ENCODE data around the gene HMGB3. TPM values are rescaled to one million over a fixed set of nuclear protein-coding genes. Genes with fewer than 3 reads are reported as not detected.

The HMGB3 gene
- total RNA-seq, 4 donors from 2014 or later: 6.3 to 23.3 (median 13.9) TPM

DNA sequence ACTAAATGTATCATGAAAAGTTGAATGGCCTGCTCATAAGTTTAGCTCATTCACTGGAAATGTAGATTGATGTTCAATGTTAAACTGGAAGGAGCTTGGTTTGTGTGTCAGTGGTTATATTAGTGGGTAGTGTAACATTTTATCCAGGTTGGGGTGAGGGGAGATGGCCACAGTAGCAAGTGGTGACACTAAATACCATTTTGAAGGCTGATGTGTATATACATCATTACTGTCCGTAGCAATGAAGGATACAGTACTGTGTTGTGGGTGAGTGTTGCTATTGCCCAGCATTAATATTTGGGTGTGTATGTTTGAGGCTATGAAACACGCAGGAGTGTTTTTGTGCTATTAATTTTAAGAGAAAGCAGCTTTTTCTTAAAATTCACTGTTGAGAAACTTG is 6.3 kb downstream of the HMGB3 start:
- TF ChIP-seq, protein P1, sequence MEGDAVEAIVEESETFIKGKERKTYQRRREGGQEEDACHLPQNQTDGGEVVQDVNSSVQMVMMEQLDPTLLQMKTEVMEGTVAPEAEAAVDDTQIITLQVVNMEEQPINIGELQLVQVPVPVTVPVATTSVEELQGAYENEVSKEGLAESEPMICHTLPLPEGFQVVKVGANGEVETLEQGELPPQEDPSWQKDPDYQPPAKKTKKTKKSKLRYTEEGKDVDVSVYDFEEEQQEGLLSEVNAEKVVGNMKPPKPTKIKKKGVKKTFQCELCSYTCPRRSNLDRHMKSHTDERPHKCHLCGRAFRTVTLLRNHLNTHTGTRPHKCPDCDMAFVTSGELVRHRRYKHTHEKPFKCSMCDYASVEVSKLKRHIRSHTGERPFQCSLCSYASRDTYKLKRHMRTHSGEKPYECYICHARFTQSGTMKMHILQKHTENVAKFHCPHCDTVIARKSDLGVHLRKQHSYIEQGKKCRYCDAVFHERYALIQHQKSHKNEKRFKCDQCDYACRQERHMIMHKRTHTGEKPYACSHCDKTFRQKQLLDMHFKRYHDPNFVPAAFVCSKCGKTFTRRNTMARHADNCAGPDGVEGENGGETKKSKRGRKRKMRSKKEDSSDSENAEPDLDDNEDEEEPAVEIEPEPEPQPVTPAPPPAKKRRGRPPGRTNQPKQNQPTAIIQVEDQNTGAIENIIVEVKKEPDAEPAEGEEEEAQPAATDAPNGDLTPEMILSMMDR (IDR thresholded peaks at IDR 0.05): no peak
- TF ChIP-seq POLR2A (IDR thresholded peaks at IDR 0.05): no peak
- H3K4me3 ChIP-seq (ENCODE audit: low read depth, poor library complexity, severe bottlenecking): no peak overlapping the region
- intact Hi-C loops (cut with DNase I; ENCODE audit: low total_unique reads): no loop called here
- WGBS, 2 donors: 84 to 96% methylated on average over 2 of the region's 2 CpGs
- DNase-seq (ENCODE audit: low spot score in 2 of 2): no peak

DNA sequence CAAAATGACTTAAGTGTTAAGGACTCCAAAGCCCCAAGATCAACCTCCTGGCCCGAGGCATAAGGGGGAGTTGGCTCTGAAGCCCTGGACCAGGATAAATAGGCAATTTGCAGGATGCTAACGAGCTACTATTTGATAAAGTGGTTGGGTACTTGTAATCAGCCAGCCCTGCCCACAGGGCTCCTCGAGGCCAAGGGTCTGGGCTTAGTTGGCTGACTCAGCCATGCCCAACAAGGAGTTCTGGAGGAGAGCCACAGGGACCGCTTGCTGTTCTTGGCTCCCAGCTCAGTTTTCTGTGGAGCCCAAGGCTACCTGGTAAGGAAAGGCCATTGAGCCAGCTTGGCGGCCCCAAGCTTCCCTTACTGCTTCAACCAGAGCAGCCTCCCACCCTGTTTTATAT is 7.8 kb downstream of the HMGB3 start:
- 50 to 65% methylated on average over 5 of the region's 5 CpGs for WGBS, 2 donors
- TF ChIP-seq, protein P1 (IDR thresholded peaks at IDR 0.05): no peak
- intact Hi-C loops (cut with DNase I; ENCODE audit: low total_unique reads): no loop called here
- no peak overlapping the region for H3K4me3 ChIP-seq (ENCODE audit: low read depth, poor library complexity, severe bottlenecking)
- DNase-seq (ENCODE audit: low spot score in 2 of 2): no peak

DNA sequence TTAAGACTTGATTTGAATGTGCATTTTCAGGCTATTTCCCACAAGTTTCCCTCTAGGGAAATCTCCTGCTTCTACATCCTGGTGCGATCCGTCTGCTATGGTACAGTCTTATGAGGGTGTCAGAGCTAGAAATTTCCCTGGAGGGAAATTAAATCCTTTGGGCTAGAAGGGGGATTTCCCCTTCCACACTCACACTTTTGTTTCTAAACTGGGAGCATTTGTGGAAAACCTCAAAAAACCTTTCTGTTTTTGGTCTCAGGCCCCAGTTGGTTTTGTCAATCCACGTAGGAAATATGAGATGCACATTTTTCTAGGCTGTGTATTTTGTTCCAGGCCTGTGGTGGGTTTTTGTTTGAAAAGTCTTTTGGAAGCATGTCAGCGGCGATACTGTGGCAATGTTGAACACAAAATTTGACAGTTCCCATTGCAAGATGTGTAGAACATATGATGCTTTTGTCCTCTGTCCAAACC is 17.8 kb downstream of the HMGB3 start:
- intact Hi-C loops (cut with DNase I; ENCODE audit: low total_unique reads): no loop called here
- H3K4me3 ChIP-seq (ENCODE audit: low read depth, poor library complexity, severe bottlenecking): no peak overlapping the region
- no peak for TF ChIP-seq POLR2A (IDR thresholded peaks at IDR 0.05)
- TF ChIP-seq, protein P1 (IDR thresholded peaks at IDR 0.05): no peak
- 55 to 65% methylated on average over 5 of the region's 5 CpGs for WGBS, 2 donors
- no peak for DNase-seq (ENCODE audit: low spot score in 2 of 2)

DNA sequence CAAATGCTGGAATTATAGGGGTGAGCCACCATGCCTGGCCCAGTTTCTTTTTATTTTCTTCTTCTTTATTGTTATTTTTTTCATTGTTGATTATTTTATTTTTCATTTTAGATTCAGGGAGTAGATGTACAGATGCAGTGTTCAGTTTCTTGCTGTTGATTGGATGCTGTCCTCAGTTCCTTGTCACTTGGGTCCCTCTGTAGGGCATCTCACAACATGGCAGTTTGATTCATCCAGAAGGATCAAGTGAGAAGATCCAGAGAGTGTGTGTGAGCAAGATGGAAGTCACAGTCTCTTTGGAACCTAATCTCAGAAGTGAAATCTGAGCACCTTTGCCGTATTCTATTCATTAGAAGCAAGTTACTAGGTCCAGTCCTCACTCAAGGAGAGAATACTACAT is 20.9 kb downstream of the HMGB3 start:
- no peak for DNase-seq (ENCODE audit: low spot score in 2 of 2)
- 79 to 95% methylated on average over 1 of the region's 1 CpG for WGBS, 2 donors
- TF ChIP-seq POLR2A (IDR thresholded peaks at IDR 0.05): no peak
- TF ChIP-seq, protein P1 (IDR thresholded peaks at IDR 0.05): no peak
- intact Hi-C loops (cut with DNase I; ENCODE audit: low total_unique reads): no loop called here
- H3K4me3 ChIP-seq (ENCODE audit: low read depth, poor library complexity, severe bottlenecking): no peak overlapping the region

DNA sequence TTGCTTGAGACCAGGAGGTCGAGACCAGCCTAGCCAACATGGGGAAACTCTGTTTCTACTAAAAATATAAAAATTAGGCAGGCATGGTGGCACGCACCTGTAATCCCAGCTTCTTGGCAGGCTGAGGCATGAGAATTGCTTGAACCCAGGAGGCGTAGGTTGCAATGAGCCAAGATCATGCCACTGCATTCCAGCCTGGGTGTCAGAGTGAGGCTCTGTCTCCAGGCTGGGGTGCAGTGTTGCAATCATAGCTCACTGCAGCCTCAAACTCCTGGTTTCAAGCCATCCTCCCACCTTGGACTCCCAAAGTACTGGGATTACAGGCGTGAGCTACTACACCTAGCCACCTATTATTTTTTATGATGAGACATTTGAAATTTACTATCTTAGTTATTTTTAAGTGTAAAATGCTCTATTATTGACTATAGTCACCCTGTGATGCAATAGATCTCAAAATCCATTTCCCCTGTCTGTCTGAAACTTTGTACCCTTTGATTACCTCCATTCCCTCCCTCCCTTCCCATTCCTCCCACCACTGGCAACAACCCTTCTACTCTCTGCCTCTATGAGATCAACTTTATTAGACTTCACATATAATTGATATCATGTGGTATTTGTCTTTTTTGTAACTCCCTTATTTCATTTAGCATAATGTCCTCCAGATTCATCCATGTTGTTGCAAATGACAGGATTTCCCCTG is 23.4 kb downstream of the HMGB3 start:
- DNase-seq (ENCODE audit: low spot score in 2 of 2): no peak
- no peak overlapping the region for H3K4me3 ChIP-seq (ENCODE audit: low read depth, poor library complexity, severe bottlenecking)
- TF ChIP-seq POLR2A (IDR thresholded peaks at IDR 0.05): no peak
- TF ChIP-seq, protein P1 (IDR thresholded peaks at IDR 0.05): no peak
- intact Hi-C loops (cut with DNase I; ENCODE audit: low total_unique reads): no loop called here
- WGBS, 2 donors: 79 to 86% methylated on average over 4 of the region's 4 CpGs

DNA sequence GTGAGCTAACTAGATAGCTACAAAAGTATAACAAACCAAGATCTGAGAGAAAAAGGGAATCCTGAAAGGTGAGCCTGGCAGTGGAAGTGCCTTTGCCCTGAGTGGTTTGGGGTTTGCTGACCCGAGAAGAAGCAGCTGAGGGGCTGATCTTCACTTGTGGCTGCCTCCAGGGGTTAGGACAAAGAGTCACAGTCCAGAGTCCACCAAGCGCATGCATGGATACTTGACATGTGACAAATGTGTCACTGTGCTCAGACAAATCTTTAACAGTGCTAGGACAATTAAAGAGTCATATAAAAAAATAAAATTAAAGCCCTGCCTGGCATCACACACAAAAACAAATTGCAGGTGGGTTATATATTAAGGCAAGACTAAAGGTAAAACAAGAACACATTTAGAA is 26.4 kb downstream of the HMGB3 start:
- no peak for DNase-seq (ENCODE audit: low spot score in 2 of 2)
- no peak overlapping the region for H3K4me3 ChIP-seq (ENCODE audit: low read depth, poor library complexity, severe bottlenecking)
- TF ChIP-seq, protein P1 (IDR thresholded peaks at IDR 0.05): no peak
- TF ChIP-seq POLR2A (IDR thresholded peaks at IDR 0.05): no peak
- intact Hi-C loops (cut with DNase I; ENCODE audit: low total_unique reads): no loop called here
- WGBS, 2 donors: 65 to 67% methylated on average over 2 of the region's 2 CpGs

Data from lower leg skin (tissue), 4 donors.